Iris pigment epithelial cell (primary cell): ENCODE data around the gene COPZ1.
"Not testable (repeated sequence)": the region's sequence is repeated elsewhere in the genome, so short reads cannot be mapped to it uniquely, and the experiment has no call there.

Source experiments
- DNase-seq: peaks from one replicate; pipeline ENCODE4 v3.0.0-alpha.2; 2011; ENCODE audit warnings: low read depth

COPZ1 gene

DNA sequence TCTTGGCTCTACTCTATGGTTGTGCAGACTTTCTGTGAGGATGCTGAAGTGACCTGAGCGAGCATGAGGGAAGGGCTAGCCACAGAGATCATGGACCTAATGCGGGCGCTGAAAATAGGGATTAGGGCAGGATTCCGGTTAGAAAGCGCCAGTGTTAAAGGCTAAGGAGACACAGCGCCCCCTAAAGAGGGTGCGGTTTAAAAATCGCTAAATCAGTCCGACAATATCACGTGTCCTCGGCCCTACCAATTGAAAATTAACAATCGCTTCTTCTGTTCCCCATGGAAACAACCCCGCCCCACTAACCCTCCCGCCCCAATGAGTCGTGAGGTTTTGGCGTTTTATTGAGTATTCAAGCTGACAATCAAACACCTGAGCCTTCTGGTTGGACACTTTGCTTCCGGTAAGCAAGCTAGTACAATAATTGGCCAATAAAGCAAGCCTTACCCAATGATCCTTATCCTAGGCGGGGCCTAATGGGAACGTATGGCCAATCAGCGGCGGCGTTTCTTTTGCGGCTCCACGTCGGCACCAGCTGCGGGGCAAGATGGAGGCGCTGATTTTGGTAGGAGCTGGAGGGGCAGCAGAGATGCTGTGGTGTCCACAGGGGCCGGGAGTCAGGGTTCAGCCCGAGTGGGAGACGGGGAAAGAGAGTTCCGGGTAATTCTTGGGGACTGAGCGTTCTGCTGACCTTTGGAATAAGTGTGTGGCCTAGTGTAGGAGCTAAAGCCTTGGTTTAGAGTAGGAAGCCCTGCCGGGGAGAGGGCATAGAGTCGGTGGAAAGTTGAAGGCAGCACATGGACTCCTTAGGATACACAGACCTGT, at the start of gene COPZ1:
Gene COPZ1, plus strand, starts transcription at position 515 of the 825 bp plus-strand sequence. Its CDS starts 33 bp downstream, at position 548.
- DNase-seq = peak; percentile 100

DNA sequence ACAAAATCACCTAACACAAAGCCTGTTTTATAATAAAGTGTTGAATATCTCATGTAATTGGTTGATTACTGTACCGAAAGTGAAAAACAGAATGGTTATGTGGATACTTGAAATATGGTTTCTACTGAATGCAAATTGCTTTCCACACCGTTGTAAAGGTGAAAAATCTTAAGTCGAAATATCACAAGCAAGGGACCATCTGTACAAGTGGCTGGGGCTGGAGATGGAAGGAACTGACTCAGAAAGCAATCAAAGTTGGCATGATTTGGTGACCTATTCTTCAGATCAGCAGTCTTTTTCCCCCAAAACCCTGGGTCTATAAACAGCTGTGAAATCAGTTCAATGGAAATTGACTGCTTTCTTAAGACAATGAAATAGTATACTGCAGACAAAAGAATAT, 48.6 kb upstream of the COPZ1 start:
- no peak for DNase-seq

- DNase-seq = peak; percentile 35
These were observed 47.1 kb upstream of the COPZ1 start for GRCh38 chr12:54277823-54278276.

DNA sequence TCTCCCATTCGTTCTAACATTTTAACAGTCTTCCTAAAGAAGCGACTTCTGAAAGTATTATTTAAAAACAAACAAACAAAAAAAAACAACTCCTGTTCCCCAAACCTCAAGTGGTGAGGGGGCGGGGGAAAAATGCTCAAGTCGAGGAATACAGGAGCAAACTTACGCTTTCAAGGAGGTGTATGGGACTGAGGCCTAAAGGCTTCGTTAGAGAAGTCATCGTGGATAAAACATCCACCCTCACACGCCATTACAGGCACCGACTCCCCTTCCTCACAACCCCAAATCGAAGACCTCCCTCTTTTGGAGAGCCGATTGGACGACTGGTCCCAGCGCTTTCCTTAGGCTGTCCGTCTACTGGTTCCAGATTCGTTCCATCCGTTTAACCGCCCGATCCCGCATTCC, 45.7 kb upstream of the COPZ1 start:
- DNase-seq = no peak

DNA sequence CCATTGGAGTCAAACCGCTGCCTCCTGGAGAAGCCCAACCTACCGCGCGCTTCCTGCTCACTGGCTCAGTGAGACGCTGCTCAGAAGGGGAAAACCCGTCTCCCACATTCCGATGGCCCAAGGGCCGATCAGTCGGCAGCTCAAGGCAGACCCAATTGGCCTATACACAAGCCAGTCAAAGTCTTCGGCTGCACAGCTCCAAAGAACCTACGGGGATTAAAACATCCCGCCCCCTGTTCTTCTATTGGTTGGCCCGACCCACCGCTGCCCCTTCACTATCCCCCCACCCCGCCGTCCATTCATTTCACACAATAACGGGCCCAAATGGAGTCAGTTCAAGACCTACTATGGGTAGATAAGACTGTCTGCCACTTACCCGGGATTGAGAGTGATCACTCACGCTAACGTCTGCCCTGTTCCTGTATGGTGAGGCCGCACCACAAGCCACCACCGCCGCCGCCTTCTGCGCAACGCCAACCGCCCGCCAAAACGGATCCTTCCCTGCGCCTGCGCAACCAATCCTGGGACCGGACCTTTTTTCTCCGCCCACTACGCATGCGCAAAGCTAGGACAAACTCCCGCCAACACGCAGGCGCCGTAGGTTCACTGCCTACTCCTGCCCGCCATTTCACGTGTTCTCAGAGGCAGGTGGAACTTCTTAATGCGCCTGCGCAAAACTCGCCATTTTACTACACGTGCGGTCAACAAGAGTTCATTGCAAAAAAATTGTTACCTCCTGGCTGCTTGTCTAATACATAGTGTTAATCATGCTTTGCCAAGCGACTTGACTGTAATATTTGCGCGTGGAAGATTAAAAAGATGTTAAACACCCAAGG, 45.1 kb upstream of the COPZ1 start, which contains the start of gene CBX5:
Gene CBX5, minus strand, starts transcription at position 491 of the 836 bp plus-strand sequence. CDS start 22,472 bp downstream, outside the sequence.
- peak; percentile 100 for DNase-seq

- DNase-seq = peak; percentile 100
These were observed 44.3 kb upstream of the COPZ1 start, which contains the start of gene HNRNPA1 for GRCh38 chr12:54280468-54281260. Gene HNRNPA1, plus strand, starts transcription at chr12:54280726. Its CDS starts 82 bp downstream, at chr12:54280808.

DNA sequence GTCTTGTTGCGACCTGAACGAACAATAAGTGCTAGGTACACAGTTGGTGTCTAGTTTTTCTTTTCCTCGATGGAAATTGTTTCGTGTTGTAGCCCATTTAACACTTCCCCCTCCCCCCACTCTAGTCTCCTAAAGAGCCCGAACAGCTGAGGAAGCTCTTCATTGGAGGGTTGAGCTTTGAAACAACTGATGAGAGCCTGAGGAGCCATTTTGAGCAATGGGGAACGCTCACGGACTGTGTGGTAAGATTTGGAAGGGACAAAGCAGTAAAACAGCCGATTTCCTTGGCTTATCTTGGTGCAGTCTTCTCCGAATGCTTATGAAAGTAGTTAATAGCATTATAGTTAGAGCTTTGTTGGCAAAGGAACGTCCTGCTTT, 43.7 kb upstream of the COPZ1 start:
- DNase-seq = not testable (repeated sequence)

GRCh38 chr12:54281694-54282093, 43.2 kb upstream of the COPZ1 start:
- DNase-seq = not testable (repeated sequence)

DNA sequence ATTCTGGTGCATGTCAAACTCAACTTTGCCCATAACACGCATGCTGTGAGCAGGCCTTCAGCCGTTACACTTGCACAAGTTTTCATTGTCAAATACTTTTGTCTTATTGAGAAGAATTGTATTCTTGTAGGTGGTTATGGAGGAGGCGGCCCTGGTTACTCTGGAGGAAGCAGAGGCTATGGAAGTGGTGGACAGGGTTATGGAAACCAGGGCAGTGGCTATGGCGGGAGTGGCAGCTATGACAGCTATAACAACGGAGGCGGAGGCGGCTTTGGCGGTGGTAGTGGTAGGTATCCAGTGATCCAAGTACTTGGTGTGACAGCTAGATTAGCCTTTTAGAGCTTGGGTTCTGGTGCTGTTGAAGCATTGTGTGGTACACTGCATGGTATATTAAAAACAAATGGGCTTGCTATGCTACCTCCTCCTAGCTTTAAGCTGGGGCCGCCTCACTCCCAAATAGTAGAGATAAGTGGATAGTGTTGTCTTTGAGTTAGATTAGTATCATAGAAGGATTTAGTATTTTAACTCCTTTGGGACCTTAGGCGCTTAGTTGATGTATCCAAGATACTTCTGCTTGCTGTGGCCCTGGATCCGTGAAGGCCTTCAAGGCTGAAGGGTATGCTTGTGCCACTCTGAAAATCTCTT, 41.9 kb upstream of the COPZ1 start:
- no peak for DNase-seq

DNA sequence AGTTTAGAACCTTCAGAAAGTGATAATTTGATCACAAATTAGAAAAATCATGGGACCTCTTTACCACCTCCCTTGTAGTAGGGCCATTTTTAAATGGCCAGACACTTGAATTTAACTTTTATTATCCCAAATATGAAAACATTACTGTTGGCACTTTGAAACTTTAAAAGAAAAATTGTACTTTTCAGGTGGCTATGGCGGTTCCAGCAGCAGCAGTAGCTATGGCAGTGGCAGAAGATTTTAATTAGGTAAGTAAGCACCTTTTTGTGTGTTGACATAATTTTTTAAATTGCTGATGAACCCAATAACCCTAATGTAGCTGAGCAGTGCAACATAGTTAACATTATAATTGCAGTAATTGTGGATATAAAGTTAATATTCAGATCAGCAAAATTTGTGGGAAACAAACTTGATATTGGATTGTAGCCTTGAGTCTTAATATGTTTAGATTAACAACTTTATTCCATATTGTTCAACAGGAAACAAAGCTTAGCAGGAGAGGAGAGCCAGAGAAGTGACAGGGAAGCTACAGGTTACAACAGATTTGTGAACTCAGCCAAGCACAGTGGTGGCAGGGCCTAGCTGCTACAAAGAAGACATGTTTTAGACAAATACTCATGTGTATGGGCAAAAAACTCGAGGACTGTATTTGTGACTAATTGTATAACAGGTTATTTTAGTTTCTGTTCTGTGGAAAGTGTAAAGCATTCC, 40.7 kb upstream of the COPZ1 start:
- DNase-seq = not testable (repeated sequence)

- DNase-seq = no peak
These were observed 39.5 kb upstream of the COPZ1 start for GRCh38 chr12:54285150-54286041.

DNA sequence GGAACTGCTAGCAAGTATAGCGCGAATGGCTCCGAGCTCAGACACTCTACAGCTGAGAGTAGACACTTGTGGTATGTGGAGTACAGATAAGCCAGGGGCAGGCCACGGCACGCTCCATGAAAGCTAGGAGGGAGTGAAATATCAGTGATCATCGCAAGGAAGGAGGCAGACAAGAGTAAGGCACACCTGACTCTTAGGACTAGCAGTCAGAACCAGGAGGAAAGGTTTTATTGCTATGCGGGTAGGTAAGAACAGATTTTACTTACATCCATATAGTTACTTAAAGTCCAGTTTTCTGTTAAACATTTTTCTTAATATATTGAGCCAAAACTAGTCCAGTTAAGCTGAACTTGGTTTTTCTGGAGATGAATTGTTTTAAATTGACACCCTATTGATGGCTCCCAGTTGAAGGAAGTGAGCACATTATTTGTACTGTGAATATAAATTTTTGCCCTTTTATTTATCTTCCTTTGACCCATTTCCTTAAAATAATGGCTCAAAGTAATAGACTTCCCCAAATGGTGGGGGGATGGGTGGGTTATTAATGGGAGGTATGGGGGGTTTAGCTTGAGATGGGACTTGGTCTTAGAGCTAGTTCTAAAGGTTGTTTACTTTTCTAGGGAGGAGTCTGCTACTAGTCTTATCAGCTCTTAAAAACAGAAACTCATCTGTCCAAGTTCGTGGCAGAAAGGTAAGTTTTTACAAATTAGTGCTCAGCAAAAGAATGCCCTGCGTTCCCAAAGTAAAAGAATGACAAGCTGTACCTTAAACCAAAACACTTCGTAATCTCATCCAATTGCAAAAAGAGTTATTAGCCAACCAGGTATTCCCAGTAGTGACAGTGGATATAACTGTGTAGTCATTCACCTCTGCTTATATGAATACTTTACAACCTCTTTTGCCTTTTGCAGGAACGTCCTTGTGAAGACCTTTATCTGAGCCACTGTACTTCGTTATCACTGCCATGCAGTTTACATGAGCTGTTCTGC, 38.6 kb upstream of the COPZ1 start:
- no peak for DNase-seq

- DNase-seq = no peak
These were observed 37.4 kb upstream of the COPZ1 start for GRCh38 chr12:54287261-54288157.

DNA sequence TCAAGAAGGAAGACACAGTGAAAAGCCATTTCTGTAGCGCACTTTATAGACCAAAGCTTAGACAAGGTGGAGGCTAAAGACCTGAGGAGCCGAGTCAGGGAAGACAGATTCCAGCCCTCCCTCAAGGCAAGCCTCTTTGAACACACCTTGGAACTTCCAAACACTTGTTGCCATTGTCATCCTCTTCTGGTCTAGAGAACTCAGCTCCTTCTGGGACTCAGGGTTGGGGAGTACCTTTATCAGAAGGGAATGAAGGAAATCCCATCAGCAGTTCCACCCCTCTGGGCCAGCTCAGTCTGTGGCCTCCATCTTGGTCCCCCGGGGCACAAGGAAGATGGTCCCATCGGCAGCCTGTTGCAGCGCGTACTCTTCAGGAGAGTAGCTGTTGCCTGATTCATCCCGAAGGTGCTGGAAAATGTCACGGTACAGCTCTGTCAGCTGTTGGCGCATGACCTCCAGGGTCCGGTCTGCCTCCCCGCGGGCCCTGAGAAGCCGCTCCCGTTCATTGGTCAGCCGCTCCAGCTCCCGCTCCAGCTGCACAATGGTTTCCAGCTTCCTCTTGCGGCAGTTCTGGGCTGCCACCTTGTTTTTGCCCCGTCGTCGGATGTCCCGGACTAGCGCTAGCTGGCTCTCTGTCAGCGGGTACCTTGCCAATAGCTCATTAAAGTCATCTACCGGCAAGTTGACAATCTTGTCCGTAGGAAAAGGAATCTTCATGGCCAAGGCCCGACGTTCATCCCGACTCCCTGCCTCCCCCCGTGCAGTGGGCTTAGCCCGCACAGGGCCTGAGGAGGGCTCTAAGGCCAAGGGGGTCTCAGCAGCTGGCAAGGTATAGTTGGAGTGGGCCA, 32.6 kb upstream of the COPZ1 start:
- no peak for DNase-seq

DNA sequence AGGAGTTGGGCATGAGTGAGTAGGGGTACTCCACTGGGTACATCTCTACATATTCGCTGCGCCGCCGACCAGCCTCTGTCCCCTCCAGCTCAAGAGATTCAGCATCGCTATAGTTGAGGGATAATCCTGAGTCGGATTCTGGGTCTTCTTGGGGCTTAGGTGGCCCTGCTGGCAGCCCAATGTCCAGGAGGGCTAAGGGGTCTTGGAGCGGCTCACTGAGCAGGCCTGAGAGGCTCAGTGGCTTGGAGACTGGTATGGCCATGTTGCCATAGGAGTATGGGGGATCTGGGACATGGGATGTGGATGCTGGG, 32.0 kb upstream of the COPZ1 start:
- DNase-seq = no peak

DNA sequence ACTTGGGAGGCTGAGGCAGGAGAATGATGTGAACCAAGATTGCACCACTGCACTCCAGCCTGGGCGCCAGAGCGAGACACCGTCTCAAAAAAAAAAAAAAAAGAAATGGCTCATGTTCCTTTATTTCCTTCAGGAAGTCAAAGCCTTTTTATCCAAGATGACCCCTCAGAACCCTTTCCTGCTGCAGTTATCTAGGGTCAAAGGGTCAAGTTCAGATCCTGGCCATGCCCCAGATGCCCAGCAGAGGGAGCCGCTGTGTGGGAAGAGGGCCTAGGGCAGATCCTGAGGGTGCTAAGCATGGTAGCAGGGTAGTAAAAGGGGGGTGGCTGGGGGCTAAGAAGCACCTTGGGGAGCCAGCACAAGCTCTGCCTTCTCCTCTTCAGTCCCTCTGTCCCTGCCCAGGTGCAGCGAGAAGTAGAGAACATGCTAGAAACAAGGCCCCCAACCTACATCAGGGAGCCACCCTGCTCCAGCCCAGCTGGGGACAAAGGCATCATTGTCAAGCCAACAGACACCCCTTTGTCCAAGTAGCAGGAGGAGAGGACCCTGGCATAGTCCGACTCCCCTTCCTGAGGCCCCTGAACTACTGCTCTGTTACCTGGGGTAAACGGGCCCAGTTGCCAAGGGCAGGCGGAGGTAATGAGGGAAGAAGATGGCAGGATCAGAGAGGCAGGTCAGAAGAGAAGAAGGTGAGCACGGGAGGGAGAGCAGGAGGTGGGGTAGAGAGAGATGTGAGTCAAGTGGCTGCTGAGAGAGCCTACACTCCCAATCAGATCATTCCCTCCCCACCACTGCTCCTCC, 30.6 kb upstream of the COPZ1 start:
- peak; percentile 24 for DNase-seq
